Measurements from ENCODE around the gene SHE.
A peak's percentile ranks its signal among the peaks of the same experiment; 100 is the strongest.

The SHE gene

GRCh38 chr1:154478639-154479038, 23.6 kb downstream of the SHE start:
- DNase-seq (ENCODE audit: low read depth), result no peak

- no peak for DNase-seq (ENCODE audit: low read depth)
Measured at GRCh38 chr1:154478013-154478412, 24.2 kb downstream of the SHE start.

- no peak for DNase-seq (ENCODE audit: low read depth)
Measured at GRCh38 chr1:154476791-154477190, 25.4 kb downstream of the SHE start.

- no peak for DNase-seq (ENCODE audit: low read depth)
Measured at GRCh38 chr1:154474802-154475201, 27.4 kb downstream of the SHE start.

- no peak for DNase-seq (ENCODE audit: low read depth)
Measured at GRCh38 chr1:154471304-154471703, 30.9 kb downstream of the SHE start.

GRCh38 chr1:154469844-154470560, 32.2 kb downstream of the SHE start:
- DNase-seq (ENCODE audit: low read depth), result no peak

- no peak for DNase-seq (ENCODE audit: low read depth)
Measured at GRCh38 chr1:154468535-154469250, 33.5 kb downstream of the SHE start.

- no peak for DNase-seq (ENCODE audit: low read depth)
Measured at GRCh38 chr1:154467434-154468102, 34.6 kb downstream of the SHE start.

- DNase-seq (ENCODE audit: low read depth), result no peak
Measured at GRCh38 chr1:154466921-154467417, 35.2 kb downstream of the SHE start.

GRCh38 chr1:154466206-154466605, 36.0 kb downstream of the SHE start:
- no peak for DNase-seq (ENCODE audit: low read depth)

- DNase-seq (ENCODE audit: low read depth), result no peak
Measured at GRCh38 chr1:154465621-154466195, 36.5 kb downstream of the SHE start.

- DNase-seq (ENCODE audit: low read depth), result peak; percentile 19
Measured at GRCh38 chr1:154463512-154463990, 38.7 kb downstream of the SHE start.

- no peak for DNase-seq (ENCODE audit: low read depth)
Measured at GRCh38 chr1:154460695-154461260, 41.4 kb downstream of the SHE start.

- no peak for DNase-seq (ENCODE audit: low read depth)
Measured at GRCh38 chr1:154459080-154459479, 43.1 kb downstream of the SHE start.

- DNase-seq (ENCODE audit: low read depth), result no peak
Measured at GRCh38 chr1:154456631-154457030, 45.6 kb downstream of the SHE start.

- DNase-seq (ENCODE audit: low read depth), result no peak
Measured at GRCh38 chr1:154454386-154455120, 47.7 kb downstream of the SHE start.

- no peak for DNase-seq (ENCODE audit: low read depth)
Measured at GRCh38 chr1:154453574-154454352, 48.4 kb downstream of the SHE start.

GRCh38 chr1:154453161-154453560, 49.1 kb downstream of the SHE start:
- DNase-seq (ENCODE audit: low read depth), result no peak

GRCh38 chr1:154448331-154448811, 53.8 kb downstream of the SHE start:
- DNase-seq (ENCODE audit: low read depth), result no peak

GRCh38 chr1:154446789-154447188, 55.4 kb downstream of the SHE start:
- DNase-seq (ENCODE audit: low read depth), result no peak
